GM23338 (cell line): Measurements from ENCODE around the gene FNDC1. TPM values are rescaled to one million over a fixed set of nuclear protein-coding genes. Genes with fewer than 3 reads are reported as not detected.
"Not testable (repeated sequence)": the region's sequence is repeated elsewhere in the genome, so short reads cannot be mapped to it uniquely, and the experiment has no call there.

Source experiments
- ATAC-seq: fragments of 200-7000 bp; cut with Tn5 transposase; 3 replicates; pipeline ENCODE4 v1.9.1; 2020
- DNase-seq: peaks from one replicate; pipeline ENCODE4 v3.0.0-alpha.2; 2015; ENCODE audit warnings: low spot score
- H2AFZ ChIP-seq: fragments of 200-600 bp; sonication (generic); 2 replicates; pipeline ENCODE4 v1.8.0; 2016; ENCODE audit warnings: antibody characterized with exemption, mild to moderate bottlenecking, moderate library complexity
- H3F3A ChIP-seq: fragments of 200-600 bp; sonication (generic); replicated peaks from 2 replicates; pipeline ENCODE4 v1.8.0; 2017; ENCODE audit warnings: antibody characterized with exemption, mixed run types, low read depth
- H3K27ac ChIP-seq: fragments of 200-600 bp; sonication (generic); 2 replicates; pipeline ENCODE4 v1.6.1; 2016; ENCODE audit warnings: low read depth
- H3K27me3 ChIP-seq: fragments of 200-600 bp; sonication (generic); 2 replicates; pipeline ENCODE4 v1.8.0; 2016; ENCODE audit warnings: mild to moderate bottlenecking, mixed run types, moderate library complexity; ENCODE audit not compliant: insufficient read depth
- H3K36me3 ChIP-seq: fragments of 200-600 bp; sonication (generic); 2 replicates; pipeline ENCODE4 v1.8.0; 2016; ENCODE audit warnings: mild to moderate bottlenecking; ENCODE audit not compliant: insufficient read depth
- H3K4me1 ChIP-seq: fragments of 200-600 bp; sonication (generic); 2 replicates; pipeline ENCODE4 v1.8.0; 2016; ENCODE audit warnings: mild to moderate bottlenecking, moderate library complexity; ENCODE audit not compliant: insufficient read depth
- H3K4me2 ChIP-seq: fragments of 200-600 bp; sonication (generic); 2 replicates; pipeline ENCODE4 v1.7.1; 2017; ENCODE audit warnings: mixed run types
- H3K4me3 ChIP-seq: fragments of 200-600 bp; sonication (generic); 2 replicates; pipeline ENCODE4 v1.6.1; 2016; ENCODE audit warnings: mixed run types
- H3K79me2 ChIP-seq: fragments of 200-600 bp; sonication (generic); replicated peaks from 2 replicates; pipeline ENCODE4 v1.8.0; 2017; ENCODE audit warnings: mild to moderate bottlenecking; ENCODE audit not compliant: insufficient read depth
- H3K9me2 ChIP-seq: fragments of 200-600 bp; sonication (generic); 2 replicates; pipeline ENCODE4 v1.8.0; 2017; ENCODE audit not compliant: insufficient read depth
- H4K20me1 ChIP-seq: fragments of 200-600 bp; sonication (generic); replicated peaks from 2 replicates; pipeline ENCODE4 v1.8.0; 2017; ENCODE audit warnings: mild to moderate bottlenecking; ENCODE audit not compliant: insufficient read depth
- H3K27ac Mint-ChIP-seq: 2 replicates; pipeline ENCODE4 v1.8.0; 2020; ENCODE audit warnings: inconsistent platforms, mild to moderate bottlenecking, moderate library complexity, mixed read lengths
- H3K27me3 Mint-ChIP-seq: 3 replicates; pipeline ENCODE4 v1.8.0; 2022; ENCODE audit warnings: low read depth, mild to moderate bottlenecking, moderate library complexity, mixed read lengths, inconsistent platforms; ENCODE audit not compliant: insufficient read depth, poor library complexity
- H3K36me3 Mint-ChIP-seq: 3 replicates; pipeline ENCODE4 v1.8.0; 2021; ENCODE audit warnings: low read depth, mild to moderate bottlenecking, inconsistent platforms, moderate library complexity, mixed read lengths
- H3K4me1 Mint-ChIP-seq: 3 replicates; pipeline ENCODE4 v1.8.0; 2020; ENCODE audit warnings: mild to moderate bottlenecking, inconsistent platforms, mixed read lengths
- H3K4me3 Mint-ChIP-seq: 3 replicates; pipeline ENCODE4 v1.8.0; 2021; ENCODE audit warnings: moderate library complexity, mild to moderate bottlenecking, inconsistent platforms, mixed read lengths
- H3K9me3 Mint-ChIP-seq: 3 replicates; pipeline ENCODE4 v1.8.0; 2020; ENCODE audit warnings: moderate library complexity, mild to moderate bottlenecking, inconsistent platforms, mixed read lengths
- CREB1 ChIP-seq: fragments of 250-450 bp; sonication (Bioruptor Pico); IDR thresholded peaks from 2 replicates; pipeline ENCODE4 v1.5.0; 2020; ENCODE audit warnings: low read depth, mild to moderate bottlenecking, moderate library complexity
- CTCF ChIP-seq, 2 experiments: fragments of 200-600 bp in 1 of 2; sonication (generic) in 1 of 2; conservative IDR thresholded peaks; 2 replicates each; pipeline versions ENCODE4 v1.5.1 to v1.6.1; 2016 to 2017; ENCODE audit warnings: antibody characterized with exemption in 2 of 2, low read depth in 2 of 2, mild to moderate bottlenecking in 2 of 2, moderate library complexity in 1 of 2
- EZH2 ChIP-seq: fragments of 200-600 bp; sonication (generic); IDR thresholded peaks from one replicate; pipeline ENCODE4 v1.8.0; 2017; ENCODE audit warnings: antibody characterized with exemption, mild to moderate bottlenecking, low read depth; ENCODE audit not compliant: unreplicated experiment
- EZH2phosphoT487 ChIP-seq: fragments of 200-600 bp; sonication (generic); IDR thresholded peaks from one replicate; pipeline ENCODE4 v1.8.1; 2018; ENCODE audit warnings: antibody characterized with exemption; ENCODE audit not compliant: unreplicated experiment
- JUNB ChIP-seq: IDR thresholded peaks from one replicate; pipeline ENCODE4 v1.6.1; 2016; ENCODE audit warnings: antibody characterized with exemption; ENCODE audit not compliant: unreplicated experiment
- POLR2AphosphoS5 ChIP-seq: IDR thresholded peaks from 2 replicates; pipeline ENCODE4 v1.6.1; 2016; ENCODE audit warnings: antibody characterized with exemption, low read depth
- STAT1 ChIP-seq: IDR thresholded peaks from one replicate; pipeline ENCODE4 v1.6.1; 2016; ENCODE audit warnings: antibody characterized with exemption; ENCODE audit not compliant: unreplicated experiment
- ZNF114 ChIP-seq: fragments of 250-450 bp; sonication (Bioruptor Pico); IDR thresholded peaks from 2 replicates; pipeline ENCODE4 v1.5.0; 2020; ENCODE audit warnings: mild to moderate bottlenecking, moderate library complexity
- ZNF331 ChIP-seq: fragments of 250-450 bp; sonication (Bioruptor Pico); IDR thresholded peaks from 2 replicates; pipeline ENCODE4 v1.5.0; 2020; ENCODE audit warnings: low read depth, mild to moderate bottlenecking, moderate library complexity
- ZNF462 ChIP-seq: fragments of 250-450 bp; sonication (Bioruptor Pico); IDR thresholded peaks from 2 replicates; pipeline ENCODE4 v1.5.0; 2020; ENCODE audit warnings: mild to moderate bottlenecking, moderate library complexity
- polyA plus RNA-seq: library from polyadenylated mRNA; unstranded; fragments of >200 nt; fragmentation: Nextera tagmentation; extraction: Ambion mirVana; gene quantifications from 2 replicates; pipeline ENCODE4 v1.2.1, GENCODE V29; 2016
- total RNA-seq: library from RNA; depleted of rRNA; stranded (reverse); fragments of >200 nt; shearing (Covaris generic); gene quantifications from 2 replicates; pipeline ENCODE4 v1.2.3, GENCODE V29; 2014
- TF ChIP-seq, protein P1 (sequence below): IDR thresholded peaks from one replicate; pipeline ENCODE4 v1.6.1; 2018; ENCODE audit warnings: antibody characterized with exemption; ENCODE audit not compliant: unreplicated experiment

Gene FNDC1
- total and polyA plus RNA-seq, 2 experiments from 2014 or later = 0.38 to 0.57 TPM

GRCh38 chr6:159282421-159282820 lies 113.2 kb downstream of the FNDC1 start:
- Histone ChIP-seq H3K4me1 (peaks cover 11% of the 10 kb centered on the region), H3K4me2 (no peak overlapping the region), H3K9me2 (peaks cover 6% of the 10 kb centered on the region; the same call in 1 of the 2 replicates), H4K20me1 (no peaks in the 10 kb centered on the region), H3K27me3 (no peaks in the 10 kb centered on the region), H3K27ac (no peak overlapping the region), H3K36me3 (no peaks in the 10 kb centered on the region), H3F3A (no peaks in the 10 kb centered on the region), H2AFZ (no peak overlapping the region), H3K79me2 (no peaks in the 10 kb centered on the region), H3K4me3 (no peak overlapping the region)
- peaks cover 20% of the 10 kb centered on the region for H3K4me1 Mint-ChIP-seq
- DNase-seq = no peak
- ATAC-seq = no peak
- no peak overlapping the region for H3K27ac Mint-ChIP-seq
- no peak overlapping the region for H3K4me3 Mint-ChIP-seq
- peaks cover 3% of the 10 kb centered on the region for H3K27me3 Mint-ChIP-seq
- H3K9me3 Mint-ChIP-seq = peaks cover 16% of the 10 kb centered on the region; the same call in 2 of the 3 replicates
- TF ChIP-seq ZNF462 (CRISPR knock-in tag) (no peak), ZNF114 (CRISPR knock-in tag) (no peak), EZH2 (no peak), EZH2phosphoT487 (no peak), CTCF (conservative IDR thresholded peaks at IDR 0.05; ENCODE audit: low read depth in 2 of 2) (no peak), ZNF331 (no peak), POLR2AphosphoS5 (no peak), CREB1 (CRISPR knock-in tag) (no peak), STAT1 (no peak), JUNB (no peak)
- TF ChIP-seq, protein P1, sequence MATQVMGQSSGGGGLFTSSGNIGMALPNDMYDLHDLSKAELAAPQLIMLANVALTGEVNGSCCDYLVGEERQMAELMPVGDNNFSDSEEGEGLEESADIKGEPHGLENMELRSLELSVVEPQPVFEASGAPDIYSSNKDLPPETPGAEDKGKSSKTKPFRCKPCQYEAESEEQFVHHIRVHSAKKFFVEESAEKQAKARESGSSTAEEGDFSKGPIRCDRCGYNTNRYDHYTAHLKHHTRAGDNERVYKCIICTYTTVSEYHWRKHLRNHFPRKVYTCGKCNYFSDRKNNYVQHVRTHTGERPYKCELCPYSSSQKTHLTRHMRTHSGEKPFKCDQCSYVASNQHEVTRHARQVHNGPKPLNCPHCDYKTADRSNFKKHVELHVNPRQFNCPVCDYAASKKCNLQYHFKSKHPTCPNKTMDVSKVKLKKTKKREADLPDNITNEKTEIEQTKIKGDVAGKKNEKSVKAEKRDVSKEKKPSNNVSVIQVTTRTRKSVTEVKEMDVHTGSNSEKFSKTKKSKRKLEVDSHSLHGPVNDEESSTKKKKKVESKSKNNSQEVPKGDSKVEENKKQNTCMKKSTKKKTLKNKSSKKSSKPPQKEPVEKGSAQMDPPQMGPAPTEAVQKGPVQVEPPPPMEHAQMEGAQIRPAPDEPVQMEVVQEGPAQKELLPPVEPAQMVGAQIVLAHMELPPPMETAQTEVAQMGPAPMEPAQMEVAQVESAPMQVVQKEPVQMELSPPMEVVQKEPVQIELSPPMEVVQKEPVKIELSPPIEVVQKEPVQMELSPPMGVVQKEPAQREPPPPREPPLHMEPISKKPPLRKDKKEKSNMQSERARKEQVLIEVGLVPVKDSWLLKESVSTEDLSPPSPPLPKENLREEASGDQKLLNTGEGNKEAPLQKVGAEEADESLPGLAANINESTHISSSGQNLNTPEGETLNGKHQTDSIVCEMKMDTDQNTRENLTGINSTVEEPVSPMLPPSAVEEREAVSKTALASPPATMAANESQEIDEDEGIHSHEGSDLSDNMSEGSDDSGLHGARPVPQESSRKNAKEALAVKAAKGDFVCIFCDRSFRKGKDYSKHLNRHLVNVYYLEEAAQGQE = no peak
- H3K36me3 Mint-ChIP-seq = peaks cover 3% of the 10 kb centered on the region; the same call in 2 of the 3 replicates

DNA sequence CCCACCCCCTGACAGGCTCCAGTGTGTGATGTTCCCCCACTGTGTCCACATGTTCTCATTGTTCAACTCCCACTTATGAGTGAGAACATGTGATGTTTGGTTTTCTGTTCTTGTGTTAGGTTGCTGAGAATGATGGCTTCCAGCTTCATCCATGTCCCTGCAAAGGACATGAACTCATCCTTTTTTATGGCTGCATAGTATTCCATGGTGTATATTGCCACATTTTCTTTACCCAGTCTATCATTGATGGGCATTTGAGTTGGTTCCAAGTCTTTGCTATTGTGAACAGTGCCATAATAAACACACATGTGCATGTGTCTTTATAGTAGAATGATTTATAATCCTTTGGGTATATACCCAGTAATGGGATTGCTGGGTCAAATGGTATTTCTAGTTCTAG lies 115.5 kb downstream of the FNDC1 start:
- H4K20me1 ChIP-seq, H3K27ac Mint-ChIP-seq, H3K9me2 ChIP-seq, H2AFZ ChIP-seq, H3K36me3 Mint-ChIP-seq, H3K4me3 Mint-ChIP-seq, H3K27me3 Mint-ChIP-seq, H3K79me2 ChIP-seq, ATAC-seq, H3K4me2 ChIP-seq, H3F3A ChIP-seq, H3K36me3 ChIP-seq, H3K27ac ChIP-seq, H3K4me3 ChIP-seq, DNase-seq, H3K27me3 ChIP-seq: not testable (repeated sequence)
- Mint-ChIP-seq H3K9me3 (peaks cover 14% of the 10 kb centered on the region; the same call in 2 of the 3 replicates), H3K4me1 (peaks cover 16% of the 10 kb centered on the region; the same call in 2 of the 3 replicates)
- H3K4me1 ChIP-seq = peaks cover 11% of the 10 kb centered on the region
